NK-92 (cell line): ENCODE results near the gene ROBO4.

Source experiments
- DNase-seq: peaks from one replicate; lab custom pipeline; 2025; ENCODE audit not compliant: unreplicated experiment; lab: John Stamatoyannopoulos, UW

ROBO4 gene

GRCh38 chr11:124919898-124920297 is 22.2 kb upstream of the ROBO4 start:
- no peak for DNase-seq

- DNase-seq, result no peak
These were observed 21.3 kb upstream of the ROBO4 start, which contains the start of gene HEPN1 for GRCh38 chr11:124918950-124919349. HEPN1 (plus strand) TSS chr11:124919250.

GRCh38 chr11:124917115-124917637 is 19.5 kb upstream of the ROBO4 start:
- no peak for DNase-seq

- DNase-seq, result no peak
These were observed 18.7 kb upstream of the ROBO4 start for GRCh38 chr11:124916370-124916710.

- no peak for DNase-seq
These were observed 18.1 kb upstream of the ROBO4 start for GRCh38 chr11:124915541-124916369.

- no peak for DNase-seq
These were observed 5.0 kb upstream of the ROBO4 start for GRCh38 chr11:124902616-124903015.

GRCh38 chr11:124900464-124900863 is 2.8 kb upstream of the ROBO4 start:
- no peak for DNase-seq

GRCh38 chr11:124899383-124900145 is 1.9 kb upstream of the ROBO4 start:
- no peak for DNase-seq

GRCh38 chr11:124898711-124899110 is 1.0 kb upstream of the ROBO4 start:
- no peak for DNase-seq

- DNase-seq, result no peak
These were observed 607 bp upstream of the ROBO4 start for GRCh38 chr11:124898263-124898680.

GRCh38 chr11:124896821-124897391 is 759 bp downstream of the ROBO4 start:
- DNase-seq, result no peak

- DNase-seq, result no peak
These were observed 1.5 kb downstream of the ROBO4 start for GRCh38 chr11:124896071-124896750.

GRCh38 chr11:124895471-124895971 is 2.1 kb downstream of the ROBO4 start:
- DNase-seq, result no peak

- no peak for DNase-seq
These were observed 2.8 kb downstream of the ROBO4 start for GRCh38 chr11:124894606-124895430.

GRCh38 chr11:124893781-124894401 is 3.8 kb downstream of the ROBO4 start:
- DNase-seq, result no peak

GRCh38 chr11:124892750-124893454 is 4.8 kb downstream of the ROBO4 start:
- no peak for DNase-seq

- DNase-seq, result no peak
These were observed 5.5 kb downstream of the ROBO4 start for GRCh38 chr11:124892146-124892545.

- no peak for DNase-seq
These were observed 6.2 kb downstream of the ROBO4 start for GRCh38 chr11:124891373-124891861.
